ENCODE measurements around the gene DDAH1.
"Not testable (repeated sequence)": the region's sequence is repeated elsewhere in the genome, so short reads cannot be mapped to it uniquely, and the experiment has no call there.

Gene DDAH1

GRCh38 chr1:85356130-85356529 is 108.8 kb downstream of the DDAH1 start:
- DNase-seq: no peak

GRCh38 chr1:85352055-85352454 is 112.9 kb downstream of the DDAH1 start:
- no peak for DNase-seq

GRCh38 chr1:85351202-85351828 is 113.6 kb downstream of the DDAH1 start:
- no peak for DNase-seq

GRCh38 chr1:85349224-85349623 is 115.7 kb downstream of the DDAH1 start:
- DNase-seq: no peak

- DNase-seq: no peak
These were observed 117.1 kb downstream of the DDAH1 start for GRCh38 chr1:85347908-85348307.

- DNase-seq: not testable (repeated sequence)
These were observed 117.7 kb downstream of the DDAH1 start for GRCh38 chr1:85347275-85347674.

- DNase-seq: no peak
These were observed 120.7 kb downstream of the DDAH1 start for GRCh38 chr1:85344256-85344694.

GRCh38 chr1:85343612-85344255 is 121.2 kb downstream of the DDAH1 start:
- DNase-seq: no peak

- no peak for DNase-seq
These were observed 121.7 kb downstream of the DDAH1 start for GRCh38 chr1:85343213-85343611.

GRCh38 chr1:85342207-85342606 is 122.8 kb downstream of the DDAH1 start:
- no peak for DNase-seq

GRCh38 chr1:85340427-85340826 is 124.5 kb downstream of the DDAH1 start:
- no peak for DNase-seq

GRCh38 chr1:85339656-85340399 is 125.1 kb downstream of the DDAH1 start:
- DNase-seq: no peak

GRCh38 chr1:85339089-85339488 is 125.9 kb downstream of the DDAH1 start:
- no peak for DNase-seq

- DNase-seq: no peak
These were observed 130.0 kb downstream of the DDAH1 start for GRCh38 chr1:85334962-85335361.

- no peak for DNase-seq
These were observed 131.8 kb downstream of the DDAH1 start for GRCh38 chr1:85333186-85333585.

GRCh38 chr1:85332575-85332974 is 132.4 kb downstream of the DDAH1 start:
- no peak for DNase-seq

- DNase-seq: no peak
These were observed 134.2 kb downstream of the DDAH1 start for GRCh38 chr1:85330711-85331290.

- no peak for DNase-seq
These were observed 134.7 kb downstream of the DDAH1 start for GRCh38 chr1:85330214-85330631.

GRCh38 chr1:85328713-85329397 is 136.1 kb downstream of the DDAH1 start:
- no peak for DNase-seq

GRCh38 chr1:85327759-85328158 is 137.2 kb downstream of the DDAH1 start:
- DNase-seq: no peak

- no peak for DNase-seq
These were observed 138.1 kb downstream of the DDAH1 start for GRCh38 chr1:85326851-85327250.

- no peak for DNase-seq
These were observed 138.6 kb downstream of the DDAH1 start for GRCh38 chr1:85326336-85326735.

GRCh38 chr1:85325920-85326319 is 139.0 kb downstream of the DDAH1 start:
- DNase-seq: no peak

Data from activated effector memory CD4-positive, alpha-beta T cell treated with Interleukin-2 at 50 U/mL for 16 hours (primary cell).